DND-41 (cell line): Measurements from ENCODE around the gene DNAH1.

Experiments
- ATAC-seq: fragments of 200-7000 bp; cut with Tn5 transposase; 3 replicates; pipeline ENCODE4 v1.9.1; 2021; ENCODE audit warnings: low read depth; ENCODE audit not compliant: insufficient read depth
- DNase-seq: peaks from one replicate; pipeline ENCODE4 v3.0.0-alpha.2; 2020
- H2AFZ ChIP-seq: 2 replicates; pipeline ENCODE4 v1.6.0; 2012; ENCODE audit warnings: low read depth, low read length
- H3K27ac ChIP-seq: 2 replicates; pipeline ENCODE4 v1.5.1; 2012; ENCODE audit warnings: low read length, inconsistent platforms
- H3K27me3 ChIP-seq: fragments of 200-600 bp; sonication (generic); 2 replicates; pipeline ENCODE4 v1.6.0; 2012; ENCODE audit warnings: low read length, mild to moderate bottlenecking, inconsistent platforms; ENCODE audit not compliant: insufficient read depth, poor library complexity
- H3K36me3 ChIP-seq: 2 replicates; pipeline ENCODE4 v1.5.1; 2012; ENCODE audit warnings: low read length, inconsistent platforms; ENCODE audit not compliant: insufficient read depth
- H3K4me1 ChIP-seq: 2 replicates; pipeline ENCODE4 v1.5.1; 2012; ENCODE audit warnings: mild to moderate bottlenecking, low read length; ENCODE audit not compliant: insufficient read depth
- H3K4me2 ChIP-seq: 2 replicates; pipeline ENCODE4 v1.6.0; 2012; ENCODE audit warnings: mild to moderate bottlenecking, moderate library complexity, low read length, inconsistent platforms; ENCODE audit not compliant: insufficient read depth
- H3K4me3 ChIP-seq, 2 experiments: fragments of 200-600 bp in 1 of 2; shearing (Covaris generic) in 1 of 2; 2 replicates each; pipeline ENCODE4 v1.5.1; 2012 to 2016; ENCODE audit warnings: inconsistent platforms in 2 of 2, low read length in 2 of 2, mild to moderate bottlenecking in 2 of 2, low read depth in 1 of 2, moderate library complexity in 1 of 2
- H3K79me2 ChIP-seq: 2 replicates; pipeline ENCODE4 v1.6.0; 2012; ENCODE audit warnings: low read length, inconsistent platforms; ENCODE audit not compliant: insufficient read depth
- H3K9ac ChIP-seq: 2 replicates; pipeline ENCODE4 v1.6.0; 2012; ENCODE audit warnings: low read depth, mild to moderate bottlenecking, inconsistent platforms, low read length, moderate library complexity
- H3K9me3 ChIP-seq: 2 replicates; pipeline ENCODE4 v1.5.1; 2012; ENCODE audit warnings: low read length, moderate library complexity, mild to moderate bottlenecking, inconsistent platforms; ENCODE audit not compliant: insufficient read depth, severe bottlenecking
- H4K20me1 ChIP-seq: 2 replicates; pipeline ENCODE4 v1.6.0; 2012; ENCODE audit warnings: low read length; ENCODE audit not compliant: insufficient read depth
- CTCF ChIP-seq: IDR thresholded peaks from 2 replicates; pipeline ENCODE4 v1.5.1; 2012; ENCODE audit warnings: borderline replicate concordance, low read length, moderate library complexity, mild to moderate bottlenecking; ENCODE audit not compliant: poor library complexity, severe bottlenecking; ENCODE audit errors: extremely low read depth
- EZH2 ChIP-seq: IDR thresholded peaks from 3 replicates; pipeline ENCODE4 v1.6.1; 2012; ENCODE audit warnings: borderline replicate concordance, low read depth, mild to moderate bottlenecking, moderate library complexity, low read length, inconsistent platforms; ENCODE audit not compliant: severe bottlenecking

Gene DNAH1

GRCh38 chr3:52438104-52438376 lies 121.9 kb downstream of the DNAH1 start:
- no peaks in the 10 kb centered on the region for H4K20me1 ChIP-seq
- H2AFZ ChIP-seq: no peak overlapping the region
- no peaks in the 10 kb centered on the region for H3K4me1 ChIP-seq
- no peaks in the 10 kb centered on the region for H3K36me3 ChIP-seq
- no peak overlapping the region for H3K27ac ChIP-seq
- ATAC-seq (no peak), DNase-seq (no peak)
- TF ChIP-seq CTCF (no peak), EZH2 (no peak)
- no peak overlapping the region for H3K4me2 ChIP-seq
- no peak overlapping the region for H3K9ac ChIP-seq
- no peaks in the 10 kb centered on the region for H3K9me3 ChIP-seq
- H3K79me2 ChIP-seq: no peaks in the 10 kb centered on the region
- H3K27me3 ChIP-seq: peaks cover 3% of the 10 kb centered on the region
- no peak overlapping the region for H3K4me3 ChIP-seq

- H3K9me3 ChIP-seq: no peaks in the 10 kb centered on the region
- H3K27ac ChIP-seq: no peak overlapping the region
- no peak overlapping the region for H2AFZ ChIP-seq
- no peak overlapping the region for H3K9ac ChIP-seq
- TF ChIP-seq CTCF (no peak), EZH2 (no peak)
- peaks cover under 1% of the 10 kb centered on the region for H3K27me3 ChIP-seq
- no peak overlapping the region for H3K4me2 ChIP-seq
- H4K20me1 ChIP-seq: no peaks in the 10 kb centered on the region
- no peaks in the 10 kb centered on the region for H3K36me3 ChIP-seq
- H3K4me3 ChIP-seq: no peak overlapping the region
- no peaks in the 10 kb centered on the region for H3K79me2 ChIP-seq
- no peaks in the 10 kb centered on the region for H3K4me1 ChIP-seq
- no peak for ATAC-seq
- DNase-seq: no peak
These were observed 122.7 kb downstream of the DNAH1 start for GRCh38 chr3:52438579-52439425.

- DNase-seq (no peak), ATAC-seq (no peak)
- Histone ChIP-seq H3K4me1 (no peaks in the 10 kb centered on the region), H3K79me2 (no peaks in the 10 kb centered on the region), H3K4me2 (no peak overlapping the region), H3K27ac (no peak overlapping the region), H3K4me3 (no peak overlapping the region), H3K9ac (no peak overlapping the region), H3K9me3 (no peaks in the 10 kb centered on the region), H4K20me1 (no peaks in the 10 kb centered on the region), H3K27me3 (no peaks in the 10 kb centered on the region), H2AFZ (no peak overlapping the region), H3K36me3 (no peaks in the 10 kb centered on the region)
- TF ChIP-seq CTCF (no peak), EZH2 (no peak)
These were observed 123.5 kb downstream of the DNAH1 start for GRCh38 chr3:52439426-52440248.
